Body of pancreas (tissue), 4 donors: Measurements from ENCODE around the gene NR3C2.

Experiments used
- POLR2A ChIP-seq, 3 donors: fragments of 450-650 bp; IDR thresholded peaks; one replicate each; pipeline ENCODE4 v1.6.1; 2016; ENCODE audit warnings: antibody characterized with exemption in 3 of 3, mild to moderate bottlenecking in 2 of 3
- TF ChIP-seq, protein P1 (sequence below), 7 experiments: fragments of 450-650 bp in 4 of 7; fragments of 200-600 bp in 3 of 7; sonication (generic) in 3 of 7; IDR thresholded peaks; one replicate each; pipeline ENCODE4 v1.5.1; 2016 to 2019; ENCODE audit warnings: antibody characterized with exemption in 7 of 7

DNA sequence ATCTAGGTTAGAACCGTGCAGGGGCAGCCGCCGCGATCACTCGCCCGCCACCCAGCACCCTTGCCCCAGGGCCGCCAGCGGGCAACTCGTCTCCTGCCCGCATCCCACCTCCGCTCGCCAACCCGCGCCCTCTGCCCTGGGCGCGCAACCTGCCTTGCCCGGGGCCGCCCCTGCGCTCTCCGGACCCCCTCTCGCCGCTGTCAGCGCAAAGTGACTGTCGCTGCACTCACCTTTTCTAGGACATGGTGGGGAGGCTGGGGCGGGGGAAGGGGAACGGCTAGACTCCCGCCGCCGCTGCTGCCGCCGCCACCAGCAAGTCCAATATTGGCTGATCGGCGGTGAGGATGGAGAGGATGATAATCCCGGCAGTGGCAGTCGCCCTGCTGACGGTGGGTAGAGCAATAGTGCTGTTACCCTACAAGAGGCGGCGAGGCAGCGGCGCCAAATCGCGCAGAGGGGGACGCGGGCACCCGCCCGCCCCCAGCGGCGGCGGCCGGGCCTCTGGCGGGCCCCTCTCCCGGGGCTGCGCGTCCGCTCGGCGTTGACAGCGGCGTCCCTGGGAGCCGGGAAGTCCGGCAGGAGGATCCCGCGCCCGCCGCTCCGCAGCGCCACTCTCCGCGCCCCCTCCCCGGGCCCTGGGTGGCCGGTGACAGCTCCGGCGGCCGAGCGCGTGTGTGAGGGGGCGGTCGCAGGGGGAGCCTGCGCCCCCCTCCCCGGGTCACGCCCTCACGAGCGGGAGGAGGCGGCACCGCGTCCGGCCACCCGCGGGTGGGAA is 2.3 kb upstream of the NR3C2 start:
- TF ChIP-seq, protein P1, sequence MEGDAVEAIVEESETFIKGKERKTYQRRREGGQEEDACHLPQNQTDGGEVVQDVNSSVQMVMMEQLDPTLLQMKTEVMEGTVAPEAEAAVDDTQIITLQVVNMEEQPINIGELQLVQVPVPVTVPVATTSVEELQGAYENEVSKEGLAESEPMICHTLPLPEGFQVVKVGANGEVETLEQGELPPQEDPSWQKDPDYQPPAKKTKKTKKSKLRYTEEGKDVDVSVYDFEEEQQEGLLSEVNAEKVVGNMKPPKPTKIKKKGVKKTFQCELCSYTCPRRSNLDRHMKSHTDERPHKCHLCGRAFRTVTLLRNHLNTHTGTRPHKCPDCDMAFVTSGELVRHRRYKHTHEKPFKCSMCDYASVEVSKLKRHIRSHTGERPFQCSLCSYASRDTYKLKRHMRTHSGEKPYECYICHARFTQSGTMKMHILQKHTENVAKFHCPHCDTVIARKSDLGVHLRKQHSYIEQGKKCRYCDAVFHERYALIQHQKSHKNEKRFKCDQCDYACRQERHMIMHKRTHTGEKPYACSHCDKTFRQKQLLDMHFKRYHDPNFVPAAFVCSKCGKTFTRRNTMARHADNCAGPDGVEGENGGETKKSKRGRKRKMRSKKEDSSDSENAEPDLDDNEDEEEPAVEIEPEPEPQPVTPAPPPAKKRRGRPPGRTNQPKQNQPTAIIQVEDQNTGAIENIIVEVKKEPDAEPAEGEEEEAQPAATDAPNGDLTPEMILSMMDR (IDR thresholded peaks at IDR 0.05), result peak in 2 of 7 experiments; percentile 10 to 17
- TF ChIP-seq POLR2A (IDR thresholded peaks at IDR 0.05), result peak in 1 of 3 donors; percentile 15
